Fibroblast of skin of scalp (primary cell): ENCODE data around the gene LYZL6.
A peak's percentile ranks its signal among the peaks of the same experiment; 100 is the strongest.
"Not testable (repeated sequence)": the region's sequence is repeated elsewhere in the genome, so short reads cannot be mapped to it uniquely, and the experiment has no call there.

Experiments used
- DNase-seq: peaks from one replicate; pipeline ENCODE4 v3.0.0-alpha.2; 2013

Gene LYZL6

DNA sequence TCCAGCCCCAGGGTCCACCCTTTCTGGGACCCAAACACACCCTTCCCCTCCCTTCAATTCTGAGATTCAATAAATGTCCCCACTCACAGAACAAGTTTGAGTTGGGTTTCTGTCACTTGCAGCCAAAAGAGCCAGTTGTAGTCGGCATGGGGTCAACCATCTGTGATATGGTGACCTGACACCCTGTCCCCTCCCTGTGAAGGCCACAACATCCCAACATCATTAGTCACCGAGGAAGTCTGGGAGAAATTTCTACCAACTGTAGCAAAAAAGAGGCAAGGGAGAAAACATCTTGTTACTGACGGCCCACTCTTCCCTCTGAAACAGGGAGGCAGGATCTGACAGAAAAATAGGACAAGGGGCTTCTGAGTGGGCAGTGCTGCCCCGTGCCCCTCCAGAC is 638 bp upstream of the LYZL6 start:
- DNase-seq = no peak

DNA sequence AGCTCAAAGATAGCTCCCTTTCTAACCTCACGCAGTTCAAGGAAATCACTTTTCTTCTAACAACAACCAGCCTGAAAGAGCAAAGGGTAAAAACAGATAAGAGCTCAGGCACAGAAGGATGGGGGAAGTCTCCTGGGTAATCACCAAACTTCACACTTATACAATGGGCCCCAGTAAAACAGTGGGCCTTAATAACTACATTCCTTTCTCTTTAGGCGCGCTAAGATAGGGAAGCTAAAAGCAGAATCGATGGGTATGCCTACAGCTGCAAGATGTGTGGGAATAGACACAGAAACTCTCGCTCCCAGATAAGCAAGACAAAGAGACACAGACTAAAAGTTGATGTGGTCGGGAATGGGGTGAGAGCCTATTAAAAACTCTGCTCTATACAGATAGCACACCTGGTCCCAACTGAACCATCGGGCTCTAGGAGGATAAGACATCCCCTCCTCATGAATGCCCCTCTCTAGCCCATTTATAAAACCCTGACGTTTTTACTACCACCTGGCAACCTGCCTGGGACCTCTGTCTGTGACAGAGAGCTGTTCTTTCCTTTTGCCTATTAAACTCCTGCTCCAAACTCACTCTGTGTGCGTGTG is 826 bp downstream of the LYZL6 start:
- DNase-seq = no peak

DNA sequence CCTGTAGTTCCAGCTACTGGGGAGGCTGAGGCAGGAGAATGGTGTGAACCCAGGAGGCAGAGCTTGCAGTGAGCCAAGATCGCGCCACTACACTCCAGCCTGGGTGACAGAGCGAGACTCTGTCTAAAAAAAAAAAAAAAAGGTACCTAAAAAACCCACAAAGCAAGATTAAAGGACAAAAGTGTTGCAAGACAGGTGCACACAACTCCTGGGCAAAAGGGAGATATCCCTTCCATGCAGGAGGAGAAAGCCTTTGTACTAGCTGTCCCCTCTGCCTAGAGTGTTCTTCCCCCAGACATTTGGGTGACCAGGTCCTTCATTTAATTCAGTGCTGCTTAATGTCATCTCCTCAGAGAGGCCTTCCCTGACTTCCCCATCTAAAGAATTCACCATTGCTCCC is 5.0 kb downstream of the LYZL6 start:
- not testable (repeated sequence) for DNase-seq

DNA sequence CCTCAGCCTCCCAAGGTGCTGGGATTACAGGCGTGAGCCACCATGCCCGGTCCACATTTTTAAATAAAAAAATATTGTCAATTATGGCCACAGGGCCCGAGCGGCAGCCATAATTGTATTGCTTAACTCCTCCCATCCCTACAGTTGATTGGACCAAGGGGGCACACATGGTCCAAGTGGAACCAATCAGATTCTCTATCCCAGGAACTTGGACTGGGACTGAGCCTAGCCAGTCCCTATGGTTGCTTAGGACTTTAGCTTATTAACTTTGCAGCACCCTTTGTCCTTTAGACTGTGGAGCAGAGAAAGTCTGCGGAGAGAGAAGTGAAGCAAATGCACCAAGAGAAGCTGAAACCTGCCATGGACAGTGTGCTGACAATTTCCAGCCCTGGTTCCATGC is 7.5 kb downstream of the LYZL6 start:
- no peak for DNase-seq

DNA sequence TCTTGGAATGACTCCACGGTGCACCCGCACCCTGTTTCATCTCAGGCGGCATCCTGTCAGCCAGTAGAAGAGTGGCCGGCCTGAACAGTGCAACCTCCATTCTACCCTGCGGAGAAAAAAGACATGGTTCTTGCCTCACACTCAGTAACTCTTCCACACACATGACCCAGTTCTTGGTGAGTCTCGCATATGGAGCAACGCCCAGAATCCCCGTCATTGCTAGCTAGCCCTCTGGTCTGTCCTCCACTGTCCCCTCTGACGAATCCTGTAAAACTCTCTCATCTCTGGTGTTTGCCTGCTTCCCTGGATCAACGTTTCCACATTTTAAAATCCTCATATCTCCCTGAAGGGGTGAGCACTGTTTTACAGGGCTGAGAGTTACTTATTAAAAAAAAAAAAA is 8.8 kb downstream of the LYZL6 start:
- no peak for DNase-seq

DNA sequence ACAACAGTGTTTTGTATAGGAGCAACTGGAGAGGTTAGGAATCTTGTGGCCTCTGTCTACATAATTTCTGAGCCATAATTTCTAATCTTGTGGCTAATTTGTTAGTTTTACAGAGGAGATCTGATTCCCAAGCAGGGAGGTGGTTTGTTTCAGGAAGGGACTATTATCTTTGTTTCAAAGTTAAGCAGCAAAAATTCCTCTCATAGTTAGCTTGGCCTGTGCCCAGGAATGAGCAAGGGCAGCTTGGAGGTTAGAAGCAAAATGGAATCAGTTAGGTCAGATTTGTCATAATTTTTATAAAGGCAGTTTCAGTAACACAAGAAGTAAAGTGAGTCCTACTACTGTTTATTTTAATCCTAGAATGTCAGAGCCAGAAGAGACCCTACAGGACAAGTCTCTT is 10.9 kb downstream of the LYZL6 start:
- peak; percentile 33 for DNase-seq

DNA sequence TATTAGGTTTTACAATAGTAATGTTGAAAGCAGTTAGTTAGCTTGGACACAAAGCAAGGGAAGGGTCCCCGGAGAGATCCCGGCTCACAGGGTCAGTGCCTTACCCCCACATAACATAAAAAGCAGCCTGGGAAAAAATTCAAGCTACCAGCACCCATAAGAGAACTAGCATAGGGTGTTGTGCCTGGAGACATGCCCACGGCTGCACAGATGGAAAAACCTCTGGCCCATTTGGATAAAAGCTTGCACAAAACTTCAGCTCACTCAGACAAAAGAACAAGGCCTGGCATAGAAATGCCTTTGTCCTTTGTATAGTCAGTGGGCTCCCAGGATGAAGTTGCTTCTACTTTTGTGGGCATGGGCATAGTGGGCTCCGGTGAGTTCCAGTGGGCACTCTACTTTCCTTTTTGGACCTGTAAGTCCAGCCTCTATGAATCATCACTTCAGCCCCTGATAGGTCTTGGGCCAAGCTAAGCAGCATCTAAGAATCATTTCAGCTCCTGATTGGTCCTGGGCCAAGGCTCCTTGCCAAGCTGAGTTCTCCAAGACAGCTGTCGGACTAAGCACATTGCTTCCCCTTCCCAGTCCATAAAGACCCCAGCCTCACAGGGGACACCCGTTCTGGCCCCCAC is 11.6 kb downstream of the LYZL6 start:
- peak; percentile 15 for DNase-seq

DNA sequence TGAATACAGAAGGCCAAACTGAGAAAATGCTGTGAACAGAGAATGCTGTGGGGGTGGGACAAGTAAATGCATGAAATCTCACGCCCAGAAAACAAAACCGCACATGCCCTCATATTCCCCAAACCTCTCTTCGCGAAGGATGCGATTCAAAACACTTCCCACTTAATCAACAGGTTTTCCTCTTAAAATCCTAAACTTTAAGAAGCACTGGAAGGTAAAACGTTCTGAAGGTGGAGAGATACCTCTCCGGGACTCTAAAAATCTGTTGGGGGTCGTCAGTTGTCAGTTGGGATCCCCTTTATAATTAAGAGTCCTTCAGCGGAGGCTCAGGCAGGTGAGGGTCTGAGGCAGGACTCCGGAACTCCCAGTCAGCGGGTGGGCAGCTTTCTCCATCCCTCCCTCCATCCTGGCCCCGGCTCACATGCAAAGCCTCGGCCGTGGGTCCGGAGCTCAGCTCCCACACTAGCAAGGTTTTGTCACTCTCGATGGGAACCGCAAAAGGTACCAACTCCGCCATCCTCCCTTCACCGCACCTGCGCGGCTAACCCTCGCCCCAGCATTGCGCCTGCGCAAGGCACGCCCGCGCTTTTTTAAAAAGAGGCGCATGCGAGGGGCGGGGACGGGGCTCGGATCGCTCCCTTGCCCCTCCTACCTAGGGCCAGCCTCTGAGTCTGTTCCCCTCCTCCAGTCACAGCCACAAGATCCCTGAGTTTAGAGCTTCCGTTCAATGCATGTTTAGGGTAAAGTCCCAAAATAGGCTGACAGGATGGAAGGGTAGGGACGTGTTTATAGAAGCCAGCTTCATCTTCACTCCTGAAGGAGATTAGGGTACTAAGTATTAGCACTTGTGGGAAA is 13.1 kb downstream of the LYZL6 start, which contains the start of gene RDM1:
RDM1 (minus strand) TSS at position 563 of the 855 bp plus-strand sequence; CDS start at position 517, 46 bp downstream.
- DNase-seq = peak; percentile 58

DNA sequence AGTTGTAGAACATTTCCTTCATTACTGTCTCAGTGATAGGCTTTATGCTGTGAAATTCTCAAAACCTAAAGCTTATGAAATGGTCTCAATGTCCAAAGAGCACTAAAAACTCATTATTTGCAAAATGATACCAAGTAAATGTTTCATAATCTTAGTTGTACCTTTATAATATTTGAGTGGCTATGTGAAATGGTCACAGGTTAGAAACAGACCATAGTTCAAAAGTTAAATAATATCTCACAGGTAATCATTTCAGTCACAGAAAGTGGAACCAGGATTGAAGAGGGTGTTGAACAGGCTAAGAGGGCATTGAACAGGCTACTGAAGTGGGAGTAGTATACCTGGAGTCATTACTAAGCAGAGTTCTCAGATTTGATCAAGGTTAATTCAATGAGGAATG is 15.8 kb downstream of the LYZL6 start:
- no peak for DNase-seq

DNA sequence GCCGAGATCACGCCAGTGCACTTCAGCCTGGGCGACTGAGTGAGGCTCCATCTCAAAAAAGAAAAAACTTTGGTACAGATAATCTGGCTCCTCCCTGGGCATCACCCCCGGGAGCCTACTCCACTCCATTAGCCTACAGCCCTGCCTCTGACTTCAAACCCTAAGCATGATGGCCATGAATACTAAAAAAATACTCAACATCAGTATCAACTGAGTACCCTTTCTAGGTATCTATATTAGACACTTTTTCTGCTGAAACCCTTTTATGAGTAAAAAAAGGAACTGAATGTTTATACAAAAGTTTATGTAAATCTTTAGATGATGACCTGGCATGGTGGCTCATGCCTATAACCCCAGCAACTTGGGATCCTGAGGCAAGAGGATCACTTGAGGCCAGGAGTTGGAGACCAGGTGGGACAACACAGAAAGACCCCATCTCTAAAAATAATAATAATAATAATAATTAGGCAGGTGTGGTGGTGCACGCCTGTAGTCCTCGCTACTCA is 19.9 kb downstream of the LYZL6 start:
- DNase-seq = no peak

DNA sequence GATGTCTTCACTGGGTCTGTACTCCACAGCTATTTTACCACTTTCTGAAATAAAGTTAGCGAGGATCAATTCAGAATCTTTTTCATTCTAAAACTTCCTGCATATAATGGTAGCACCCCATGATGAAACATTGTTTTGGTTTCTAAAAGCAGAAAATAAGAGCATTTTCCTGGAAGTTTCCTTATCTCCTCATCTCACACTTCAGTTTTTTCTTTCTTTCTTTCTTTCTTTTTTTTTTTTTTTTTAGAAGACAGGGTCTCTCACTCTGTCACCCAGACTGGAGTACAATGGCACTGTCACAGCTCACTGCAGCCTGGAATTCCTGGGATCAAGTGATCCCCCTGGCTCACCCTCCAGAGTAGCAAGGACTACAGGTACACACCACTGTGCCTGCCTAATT is 23.3 kb downstream of the LYZL6 start:
- no peak for DNase-seq

DNA sequence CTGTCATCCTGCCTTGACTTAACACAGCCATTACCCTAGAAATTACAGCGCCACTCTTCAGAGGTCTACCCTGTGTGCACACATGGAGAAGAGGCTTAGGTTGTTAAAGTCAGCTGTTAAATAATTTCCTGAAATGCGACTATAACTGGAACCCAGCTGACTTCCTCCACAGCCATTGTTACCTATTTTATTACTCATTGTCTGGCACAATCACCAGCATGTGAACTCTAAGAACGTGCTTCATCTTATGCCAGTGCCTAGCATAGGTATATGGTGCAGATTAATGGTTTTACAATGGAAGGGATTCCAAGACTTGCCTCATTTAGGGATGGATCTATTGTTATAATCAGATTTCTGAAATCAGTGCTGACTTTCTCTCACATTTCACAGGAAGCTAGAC is 24.8 kb downstream of the LYZL6 start:
- DNase-seq = no peak

DNA sequence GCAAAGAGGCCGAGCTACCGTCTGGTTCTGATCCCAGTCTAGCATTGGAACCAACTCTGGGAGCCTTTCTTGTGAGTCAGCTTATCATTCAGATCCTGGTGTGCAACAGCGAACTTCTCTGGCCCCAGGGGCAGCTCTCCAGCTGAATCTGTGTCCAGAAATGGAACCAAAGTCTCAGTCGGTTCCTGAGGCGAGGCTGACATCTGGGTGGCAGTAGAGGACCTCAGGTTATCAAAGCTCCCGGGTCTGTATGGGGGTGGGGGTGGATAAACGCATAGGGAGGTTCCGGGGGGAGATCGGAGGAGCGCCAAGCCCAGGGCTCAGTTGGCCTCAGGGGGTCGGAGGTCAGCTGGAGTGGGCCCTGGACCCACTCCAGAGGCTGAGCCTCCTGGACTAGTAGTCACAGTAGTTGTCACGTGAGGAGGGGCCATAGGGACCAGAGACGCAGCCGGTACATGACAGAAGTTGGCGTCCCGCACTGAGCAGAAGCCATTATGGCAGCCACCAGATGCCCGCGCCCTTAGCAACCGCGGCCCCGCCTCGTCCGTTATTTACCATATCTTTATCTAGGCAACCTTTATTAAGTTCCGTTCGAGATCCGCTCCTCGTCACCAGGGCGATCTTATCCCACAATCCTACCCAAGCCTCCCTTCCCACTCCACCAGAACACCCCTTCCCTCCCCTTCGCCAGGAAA is 25.8 kb downstream of the LYZL6 start:
- no peak for DNase-seq

DNA sequence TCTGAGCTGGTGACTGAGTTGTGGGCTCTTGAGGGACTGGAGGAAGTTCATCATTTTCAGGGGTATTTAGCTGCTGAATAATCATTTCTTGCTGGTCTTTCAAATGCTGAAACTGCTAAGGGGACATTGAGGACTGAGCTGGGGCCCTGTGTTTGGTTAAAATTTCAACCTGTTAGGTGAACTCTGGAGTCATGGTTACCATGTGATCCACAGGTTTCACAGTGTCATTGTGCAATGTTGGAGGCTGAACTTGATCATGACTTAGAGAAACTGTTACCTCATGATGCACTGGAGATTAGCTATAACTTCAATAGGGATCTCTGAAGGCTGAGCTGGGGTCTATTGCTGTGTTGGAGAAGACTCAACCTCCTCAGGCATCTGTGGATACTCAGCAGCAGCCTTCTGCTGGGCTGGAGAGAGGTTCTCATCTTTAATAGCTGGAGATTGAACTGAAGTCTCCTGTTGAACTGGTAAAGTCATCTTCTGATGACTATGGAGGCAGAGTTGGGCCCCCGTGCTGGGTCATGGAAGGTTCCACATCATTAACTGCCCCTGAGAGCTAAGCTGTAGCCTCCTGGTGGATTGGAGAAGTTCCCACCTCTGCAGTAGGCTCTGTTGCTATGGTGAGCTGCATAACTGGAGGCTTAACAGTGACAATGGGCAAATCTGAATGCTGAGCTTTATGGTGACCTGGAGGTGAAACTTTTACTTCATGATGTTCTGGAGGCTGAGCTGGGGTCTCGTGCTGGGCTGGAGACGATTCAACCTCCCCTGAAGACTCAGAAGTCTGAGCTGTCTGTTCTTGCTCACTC is 28.2 kb downstream of the LYZL6 start:
- no peak for DNase-seq

DNA sequence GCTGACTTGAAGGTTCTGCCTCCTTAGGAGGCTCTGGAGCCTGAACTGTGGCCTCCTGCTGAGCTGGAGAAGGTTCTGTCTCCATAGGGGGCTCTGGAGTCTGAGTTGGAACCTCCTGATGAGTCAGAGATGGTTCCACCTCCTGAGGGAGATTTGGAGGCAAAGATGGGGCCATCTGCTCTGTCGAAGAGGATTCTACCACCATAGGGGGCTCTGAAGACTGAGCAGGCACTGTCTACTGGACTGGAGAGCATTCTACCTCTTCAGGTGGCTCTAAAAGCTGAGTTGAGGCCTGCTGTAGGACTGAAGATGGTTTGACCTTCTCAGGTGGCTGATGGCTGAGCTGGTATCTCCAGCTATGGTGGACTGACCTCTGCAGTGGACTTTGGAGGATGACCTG is 29.2 kb downstream of the LYZL6 start:
- DNase-seq = no peak

DNA sequence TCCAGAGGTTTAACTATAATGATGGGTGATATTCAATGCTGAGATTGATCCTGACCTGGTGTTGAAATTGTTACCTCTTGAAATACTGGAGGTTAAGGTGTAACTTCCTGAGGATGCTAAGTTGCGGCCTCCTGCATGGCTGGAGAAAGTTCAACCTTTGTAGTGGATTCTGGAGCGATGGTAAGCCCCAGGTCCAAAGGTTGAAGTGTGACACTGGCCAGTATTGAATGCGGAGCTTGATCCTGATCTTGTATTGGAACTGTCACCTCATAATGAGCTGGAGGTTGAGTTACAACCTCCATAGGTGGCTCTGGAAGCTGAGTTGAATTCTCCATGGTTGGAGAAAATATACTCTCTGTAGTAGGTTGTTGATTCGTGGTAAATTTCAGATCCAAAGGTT is 29.9 kb downstream of the LYZL6 start:
- no peak for DNase-seq

DNA sequence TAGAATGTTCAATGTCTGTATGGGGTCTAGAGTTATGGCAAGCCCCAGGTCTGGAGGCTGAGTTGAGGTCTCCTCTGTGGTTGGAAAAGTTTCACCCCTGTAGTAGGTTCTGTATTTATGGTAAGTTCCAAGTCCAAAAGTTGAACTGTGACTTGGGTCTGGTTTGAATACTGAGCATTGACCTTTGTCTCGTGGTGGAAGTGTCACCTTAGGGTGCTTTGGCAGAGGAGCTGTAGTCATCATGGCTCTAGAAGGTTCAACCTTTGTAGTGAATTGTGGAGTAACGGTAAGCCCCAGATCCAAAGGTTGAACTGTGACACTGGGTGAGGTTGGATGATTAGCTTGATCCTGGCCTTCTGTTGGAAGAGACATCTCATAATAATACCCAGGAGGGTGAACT is 30.6 kb downstream of the LYZL6 start:
- no peak for DNase-seq

DNA sequence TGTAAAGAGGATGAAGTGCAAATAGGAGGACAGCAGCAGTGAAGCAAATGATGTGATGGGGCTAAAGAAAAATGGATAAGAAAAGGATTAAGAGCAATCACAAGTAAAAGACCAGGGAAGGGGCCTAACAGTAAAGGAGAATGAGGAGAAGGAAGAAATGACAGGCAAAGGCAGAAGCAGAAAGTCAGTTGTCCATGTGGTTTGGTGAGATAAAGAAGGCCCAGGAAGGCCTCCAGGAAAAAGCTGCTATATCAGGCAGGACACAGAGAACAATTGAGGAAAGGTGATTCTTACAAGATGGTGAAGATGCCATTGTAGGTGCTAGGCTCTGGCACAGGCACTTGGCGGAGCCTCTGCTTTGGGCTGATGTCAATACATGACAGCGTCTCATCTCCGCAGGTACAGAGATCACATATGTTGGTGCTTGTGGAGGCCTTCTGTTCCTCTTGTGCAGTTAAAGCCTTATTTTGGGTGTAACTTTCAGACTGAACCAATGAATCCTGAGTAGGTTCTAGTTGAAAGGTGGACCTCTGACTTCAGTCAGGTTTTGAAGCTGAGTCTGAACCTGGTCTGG is 31.1 kb downstream of the LYZL6 start:
- DNase-seq = no peak

DNA sequence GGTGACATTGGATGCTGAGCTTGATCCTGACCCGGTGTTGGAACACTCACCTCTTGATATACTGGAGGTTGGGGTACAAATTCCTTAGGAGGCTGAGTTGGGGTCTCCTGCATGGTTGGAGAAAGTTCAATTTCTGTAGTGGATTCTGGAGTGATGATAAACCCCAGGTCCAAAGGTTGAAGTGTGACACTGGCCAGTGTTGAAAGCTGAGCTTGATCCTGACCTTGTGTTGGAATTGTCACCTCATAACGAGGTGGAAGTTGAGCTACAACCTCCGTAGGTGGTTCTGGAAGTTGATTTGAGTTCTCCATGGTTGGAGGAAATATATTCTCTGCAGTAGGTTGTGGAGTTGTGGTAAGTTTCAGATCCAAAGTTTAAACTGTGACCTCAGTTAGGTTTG is 34.1 kb downstream of the LYZL6 start:
- no peak for DNase-seq

DNA sequence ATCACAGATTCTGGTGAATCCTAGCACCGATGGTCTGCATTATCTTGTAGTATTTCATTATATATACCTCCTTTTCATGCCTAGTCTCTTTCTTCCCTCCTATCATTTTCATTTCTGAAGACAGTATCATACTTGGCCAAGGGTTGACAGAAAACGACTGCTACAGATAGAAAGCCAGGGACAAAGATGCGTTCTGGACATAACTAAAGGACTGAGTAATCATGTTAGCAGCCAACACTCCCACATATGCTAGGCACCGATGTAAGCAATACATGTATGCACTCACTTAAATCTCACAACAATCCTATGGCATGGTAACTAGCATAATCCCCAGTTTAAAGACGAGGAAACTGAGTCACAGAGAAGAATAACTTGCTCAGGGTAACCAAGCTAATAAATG is 35.8 kb downstream of the LYZL6 start:
- DNase-seq = no peak

DNA sequence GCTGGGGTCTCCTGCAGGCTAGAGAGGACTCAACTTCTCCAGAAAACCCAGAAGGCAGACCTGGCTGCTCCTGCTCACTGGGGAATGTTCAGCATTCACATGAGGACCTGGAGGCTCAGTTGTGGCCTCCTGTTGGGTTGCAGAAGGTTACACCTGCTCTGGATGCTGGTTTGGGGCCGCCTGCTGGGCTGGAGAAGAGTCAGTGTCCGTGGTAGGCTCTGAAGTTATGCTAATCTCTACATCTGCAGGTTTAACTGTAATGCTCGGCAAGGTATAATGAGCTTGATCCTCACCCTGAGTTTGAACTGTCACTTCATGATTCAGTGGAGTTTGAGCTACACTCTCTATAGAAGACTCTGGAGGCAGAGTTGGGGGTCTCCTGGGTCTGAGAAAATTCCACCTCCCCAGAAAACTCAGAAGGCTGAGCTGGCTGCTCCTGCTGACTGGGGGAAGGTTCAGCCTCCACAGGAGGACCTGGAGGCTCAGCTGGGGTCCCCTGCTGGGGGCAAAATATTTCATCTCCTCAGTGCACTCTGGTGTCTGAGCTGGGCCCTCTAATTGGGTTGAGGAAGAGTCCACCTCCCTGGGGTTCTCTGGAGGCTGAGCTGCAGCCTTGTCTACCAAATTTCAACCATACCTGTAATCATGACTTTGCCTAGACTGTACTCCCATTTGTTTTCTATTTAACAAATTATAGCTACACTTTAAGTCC is 36.4 kb downstream of the LYZL6 start:
- no peak for DNase-seq
